ENCODE data around the gene RASL12.
"Not testable (repeated sequence)": the region's sequence is repeated elsewhere in the genome, so short reads cannot be mapped to it uniquely, and the experiment has no call there.

Gene RASL12

GRCh38 chr15:65058394-65059368 lies 9.1 kb downstream of the RASL12 start:
- H3K27ac Mint-ChIP-seq = no peak overlapping the region
- no peak overlapping the region for H3K4me3 Mint-ChIP-seq
- H3K36me3 Mint-ChIP-seq (ENCODE audit: low read depth) = no peaks in the 10 kb centered on the region
- no peaks in the 10 kb centered on the region for H3K27me3 Mint-ChIP-seq
- no peaks in the 10 kb centered on the region for H3K4me1 Mint-ChIP-seq (ENCODE audit: low read depth)
- no peaks in the 10 kb centered on the region for H3K9me3 Mint-ChIP-seq
- no peak for DNase-seq

GRCh38 chr15:65057549-65057940 lies 10.2 kb downstream of the RASL12 start:
- Mint-ChIP-seq H3K27me3 (no peaks in the 10 kb centered on the region), H3K4me3 (no peak overlapping the region), H3K4me1 (ENCODE audit: low read depth) (no peaks in the 10 kb centered on the region), H3K9me3 (no peaks in the 10 kb centered on the region), H3K27ac (no peak overlapping the region), H3K36me3 (ENCODE audit: low read depth) (no peaks in the 10 kb centered on the region)
- no peak for DNase-seq

GRCh38 chr15:65056868-65057548 lies 10.8 kb downstream of the RASL12 start:
- Mint-ChIP-seq H3K4me1 (ENCODE audit: low read depth) (no peaks in the 10 kb centered on the region), H3K9me3 (no peaks in the 10 kb centered on the region), H3K36me3 (ENCODE audit: low read depth) (no peaks in the 10 kb centered on the region), H3K4me3 (no peak overlapping the region), H3K27ac (no peak overlapping the region), H3K27me3 (no peaks in the 10 kb centered on the region)
- DNase-seq = no peak

GRCh38 chr15:65056106-65056505 lies 11.7 kb downstream of the RASL12 start:
- no peak for DNase-seq
- Mint-ChIP-seq H3K36me3 (ENCODE audit: low read depth) (no peaks in the 10 kb centered on the region), H3K4me3 (no peak overlapping the region), H3K27ac (no peak overlapping the region), H3K27me3 (no peaks in the 10 kb centered on the region), H3K9me3 (no peaks in the 10 kb centered on the region), H3K4me1 (ENCODE audit: low read depth) (no peaks in the 10 kb centered on the region)

- no peaks in the 10 kb centered on the region for H3K27me3 Mint-ChIP-seq
- H3K27ac Mint-ChIP-seq = no peak overlapping the region
- H3K4me3 Mint-ChIP-seq = no peak overlapping the region
- DNase-seq = no peak
- H3K9me3 Mint-ChIP-seq = no peaks in the 10 kb centered on the region
- peaks cover 2% of the 10 kb centered on the region for H3K4me1 Mint-ChIP-seq (ENCODE audit: low read depth)
- no peaks in the 10 kb centered on the region for H3K36me3 Mint-ChIP-seq (ENCODE audit: low read depth)
Measured at GRCh38 chr15:65055201-65055870, 12.5 kb downstream of the RASL12 start.

GRCh38 chr15:65054333-65055200 lies 13.2 kb downstream of the RASL12 start:
- Mint-ChIP-seq H3K4me3 (no peak overlapping the region), H3K27me3 (no peaks in the 10 kb centered on the region), H3K36me3 (ENCODE audit: low read depth) (no peaks in the 10 kb centered on the region), H3K4me1 (ENCODE audit: low read depth) (peaks cover 9% of the 10 kb centered on the region), H3K9me3 (no peaks in the 10 kb centered on the region), H3K27ac (no peak overlapping the region)
- DNase-seq = peak; percentile 68

- H3K4me1 Mint-ChIP-seq (ENCODE audit: low read depth) = peaks cover 13% of the 10 kb centered on the region
- no peak overlapping the region for H3K4me3 Mint-ChIP-seq
- H3K27me3 Mint-ChIP-seq = no peaks in the 10 kb centered on the region
- no peaks in the 10 kb centered on the region for H3K36me3 Mint-ChIP-seq (ENCODE audit: low read depth)
- no peak for DNase-seq
- no peak overlapping the region for H3K27ac Mint-ChIP-seq
- H3K9me3 Mint-ChIP-seq = no peaks in the 10 kb centered on the region
Measured at GRCh38 chr15:65052956-65053355, 14.8 kb downstream of the RASL12 start.

GRCh38 chr15:65051266-65051665 lies 16.5 kb downstream of the RASL12 start:
- no peaks in the 10 kb centered on the region for H3K9me3 Mint-ChIP-seq
- DNase-seq = no peak
- H3K4me3 Mint-ChIP-seq = no peak overlapping the region
- H3K27me3 Mint-ChIP-seq = no peaks in the 10 kb centered on the region
- no peak overlapping the region for H3K27ac Mint-ChIP-seq
- peaks cover 13% of the 10 kb centered on the region for H3K4me1 Mint-ChIP-seq (ENCODE audit: low read depth)
- no peaks in the 10 kb centered on the region for H3K36me3 Mint-ChIP-seq (ENCODE audit: low read depth)

- Mint-ChIP-seq H3K9me3 (no peaks in the 10 kb centered on the region), H3K27ac (no peak overlapping the region), H3K4me3 (no peak overlapping the region), H3K4me1 (ENCODE audit: low read depth) (peaks cover 13% of the 10 kb centered on the region), H3K36me3 (ENCODE audit: low read depth) (no peaks in the 10 kb centered on the region), H3K27me3 (no peaks in the 10 kb centered on the region)
- DNase-seq = no peak
Measured at GRCh38 chr15:65050270-65050669, 17.5 kb downstream of the RASL12 start.

- Mint-ChIP-seq H3K4me3 (peak overlapping the region; percentile 49), H3K4me1 (ENCODE audit: low read depth) (peaks cover 13% of the 10 kb centered on the region), H3K9me3 (no peaks in the 10 kb centered on the region), H3K36me3 (ENCODE audit: low read depth) (no peaks in the 10 kb centered on the region), H3K27ac (peak overlapping the region; percentile 52), H3K27me3 (no peaks in the 10 kb centered on the region)
- DNase-seq = peak; percentile 88
Measured at GRCh38 chr15:65049418-65049840, 18.4 kb downstream of the RASL12 start.

GRCh38 chr15:65048241-65048640 lies 19.6 kb downstream of the RASL12 start:
- no peaks in the 10 kb centered on the region for H3K9me3 Mint-ChIP-seq
- H3K4me1 Mint-ChIP-seq (ENCODE audit: low read depth) = peaks cover 19% of the 10 kb centered on the region
- H3K27me3 Mint-ChIP-seq = no peaks in the 10 kb centered on the region
- no peak overlapping the region for H3K27ac Mint-ChIP-seq
- no peak overlapping the region for H3K4me3 Mint-ChIP-seq
- H3K36me3 Mint-ChIP-seq (ENCODE audit: low read depth) = no peaks in the 10 kb centered on the region
- DNase-seq = no peak

- Mint-ChIP-seq H3K9me3 (no peaks in the 10 kb centered on the region), H3K36me3 (ENCODE audit: low read depth) (no peaks in the 10 kb centered on the region), H3K27ac (no peak within 1 kb of the TSS), H3K27me3 (no peaks in the 10 kb centered on the region), H3K4me1 (ENCODE audit: low read depth) (peaks cover 13% of the 10 kb centered on the region), H3K4me3 (no peak within 1 kb of the TSS)
- no peak for DNase-seq
Measured at GRCh38 chr15:65044724-65045481, 22.9 kb downstream of the RASL12 start, which contains the start of gene SLC51B. SLC51B (plus strand) TSS chr15:65045387; CDS start chr15:65050005, 4,618 bp downstream.

- H3K27me3 Mint-ChIP-seq; H3K9me3 Mint-ChIP-seq; H3K4me3 Mint-ChIP-seq; H3K27ac Mint-ChIP-seq; DNase-seq; H3K4me1 Mint-ChIP-seq (ENCODE audit: low read depth); H3K36me3 Mint-ChIP-seq (ENCODE audit: low read depth): not testable (repeated sequence)
Measured at GRCh38 chr15:65044218-65044617, 23.6 kb downstream of the RASL12 start.
